DMS53 (cell line): ENCODE results near the gene BCL2L13.
"Not testable (repeated sequence)": the region's sequence is repeated elsewhere in the genome, so short reads cannot be mapped to it uniquely, and the experiment has no call there.

ENCODE experiments used
- DNase-seq: peaks from one replicate; lab custom pipeline; 2025; lab: John Stamatoyannopoulos, UW

Gene BCL2L13

GRCh38 chr22:17728786-17729185 lies 90.2 kb downstream of the BCL2L13 start:
- no peak for DNase-seq

- DNase-seq, result no peak
Observed at GRCh38 chr22:17729561-17729960, 91.0 kb downstream of the BCL2L13 start.

- no peak for DNase-seq
Observed at GRCh38 chr22:17732251-17732854, 93.8 kb downstream of the BCL2L13 start.

- no peak for DNase-seq
Observed at GRCh38 chr22:17733466-17733865, 94.9 kb downstream of the BCL2L13 start.

GRCh38 chr22:17734187-17734586 lies 95.6 kb downstream of the BCL2L13 start:
- no peak for DNase-seq

GRCh38 chr22:17738386-17739128 lies 100.0 kb downstream of the BCL2L13 start:
- DNase-seq, result no peak

GRCh38 chr22:17739196-17739975 lies 100.8 kb downstream of the BCL2L13 start:
- DNase-seq, result no peak

GRCh38 chr22:17741866-17742526 lies 103.4 kb downstream of the BCL2L13 start:
- no peak for DNase-seq

GRCh38 chr22:17742527-17742902 lies 104.0 kb downstream of the BCL2L13 start:
- DNase-seq, result peak; percentile 86

- no peak for DNase-seq
Observed at GRCh38 chr22:17743661-17744411, 105.3 kb downstream of the BCL2L13 start.

GRCh38 chr22:17744430-17744829 lies 105.9 kb downstream of the BCL2L13 start:
- DNase-seq, result no peak

- no peak for DNase-seq
Observed at GRCh38 chr22:17746916-17747315, 108.4 kb downstream of the BCL2L13 start.

GRCh38 chr22:17748555-17749353 lies 110.2 kb downstream of the BCL2L13 start:
- DNase-seq, result no peak

GRCh38 chr22:17749605-17750395 lies 111.2 kb downstream of the BCL2L13 start:
- DNase-seq, result no peak

GRCh38 chr22:17751596-17751995 lies 113.0 kb downstream of the BCL2L13 start:
- no peak for DNase-seq

GRCh38 chr22:17753401-17753989 lies 114.9 kb downstream of the BCL2L13 start:
- no peak for DNase-seq

- DNase-seq, result peak; percentile 33
Observed at GRCh38 chr22:17754233-17754925, 115.8 kb downstream of the BCL2L13 start.

- peak; percentile 7 for DNase-seq
Observed at GRCh38 chr22:17761138-17761488, 122.6 kb downstream of the BCL2L13 start.

- not testable (repeated sequence) for DNase-seq
Observed at GRCh38 chr22:17763442-17763841, 124.9 kb downstream of the BCL2L13 start.
